ENCODE data around the gene EFCAB6. TPM values are rescaled to one million over a fixed set of nuclear protein-coding genes. Genes with fewer than 3 reads are reported as not detected.

EFCAB6 gene
- total and polyA plus RNA-seq, 10 donors, result 0.07 to 2.8 (median 0.78) TPM

DNA sequence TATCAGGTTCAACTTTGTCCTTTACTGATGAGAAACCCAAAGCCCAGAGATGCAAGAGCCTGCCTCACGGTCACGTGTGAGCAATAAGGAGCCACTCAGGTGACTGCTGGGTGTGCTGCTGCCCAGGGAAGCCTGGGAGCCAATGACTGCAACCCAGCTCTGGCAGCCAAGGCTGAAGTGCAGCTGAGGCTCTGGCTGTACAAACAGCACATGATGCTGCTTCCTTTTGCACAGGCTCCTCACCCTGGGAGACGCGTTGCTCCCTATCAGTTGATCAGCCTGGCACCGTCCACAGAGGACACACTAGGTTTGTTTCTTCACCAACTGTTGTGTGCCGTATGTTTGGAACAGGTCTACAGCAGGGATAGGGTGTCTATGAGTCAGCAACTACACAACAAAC, 168.7 kb downstream of the EFCAB6 start:
- Histone ChIP-seq H3K36me3 (no peaks in the 10 kb centered on the region), H3K27me3 (replicated peaks in 1 of 7) (peaks cover 0 to 11% (median 0%) of the 10 kb centered on the region in 7 donors), H3K4me3 (no peak overlapping the region), H3K4me1 (no peaks in the 10 kb centered on the region), H3K27ac (no peak overlapping the region), H3K9me3 (peaks cover 0 to 26% (median 21%) of the 10 kb centered on the region in 8 donors)
- no peak for DNase-seq
- 66 to 78% (median 69%) methylated on average over 6 of the region's 6 CpGs for WGBS, 5 donors
- intact Hi-C loops (cut with DNase I; ENCODE audit: low total_unique reads), result no loop called here
- TF ChIP-seq, protein P1, sequence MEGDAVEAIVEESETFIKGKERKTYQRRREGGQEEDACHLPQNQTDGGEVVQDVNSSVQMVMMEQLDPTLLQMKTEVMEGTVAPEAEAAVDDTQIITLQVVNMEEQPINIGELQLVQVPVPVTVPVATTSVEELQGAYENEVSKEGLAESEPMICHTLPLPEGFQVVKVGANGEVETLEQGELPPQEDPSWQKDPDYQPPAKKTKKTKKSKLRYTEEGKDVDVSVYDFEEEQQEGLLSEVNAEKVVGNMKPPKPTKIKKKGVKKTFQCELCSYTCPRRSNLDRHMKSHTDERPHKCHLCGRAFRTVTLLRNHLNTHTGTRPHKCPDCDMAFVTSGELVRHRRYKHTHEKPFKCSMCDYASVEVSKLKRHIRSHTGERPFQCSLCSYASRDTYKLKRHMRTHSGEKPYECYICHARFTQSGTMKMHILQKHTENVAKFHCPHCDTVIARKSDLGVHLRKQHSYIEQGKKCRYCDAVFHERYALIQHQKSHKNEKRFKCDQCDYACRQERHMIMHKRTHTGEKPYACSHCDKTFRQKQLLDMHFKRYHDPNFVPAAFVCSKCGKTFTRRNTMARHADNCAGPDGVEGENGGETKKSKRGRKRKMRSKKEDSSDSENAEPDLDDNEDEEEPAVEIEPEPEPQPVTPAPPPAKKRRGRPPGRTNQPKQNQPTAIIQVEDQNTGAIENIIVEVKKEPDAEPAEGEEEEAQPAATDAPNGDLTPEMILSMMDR (IDR thresholded peaks at IDR 0.05 in 8 of 11, conservative IDR thresholded peaks at IDR 0.05 in 3 of 11), result no peak
- TF ChIP-seq POLR2AphosphoS5 (IDR thresholded peaks at IDR 0.05) (no peak), POLR2A (IDR thresholded peaks at IDR 0.05) (no peak)

DNA sequence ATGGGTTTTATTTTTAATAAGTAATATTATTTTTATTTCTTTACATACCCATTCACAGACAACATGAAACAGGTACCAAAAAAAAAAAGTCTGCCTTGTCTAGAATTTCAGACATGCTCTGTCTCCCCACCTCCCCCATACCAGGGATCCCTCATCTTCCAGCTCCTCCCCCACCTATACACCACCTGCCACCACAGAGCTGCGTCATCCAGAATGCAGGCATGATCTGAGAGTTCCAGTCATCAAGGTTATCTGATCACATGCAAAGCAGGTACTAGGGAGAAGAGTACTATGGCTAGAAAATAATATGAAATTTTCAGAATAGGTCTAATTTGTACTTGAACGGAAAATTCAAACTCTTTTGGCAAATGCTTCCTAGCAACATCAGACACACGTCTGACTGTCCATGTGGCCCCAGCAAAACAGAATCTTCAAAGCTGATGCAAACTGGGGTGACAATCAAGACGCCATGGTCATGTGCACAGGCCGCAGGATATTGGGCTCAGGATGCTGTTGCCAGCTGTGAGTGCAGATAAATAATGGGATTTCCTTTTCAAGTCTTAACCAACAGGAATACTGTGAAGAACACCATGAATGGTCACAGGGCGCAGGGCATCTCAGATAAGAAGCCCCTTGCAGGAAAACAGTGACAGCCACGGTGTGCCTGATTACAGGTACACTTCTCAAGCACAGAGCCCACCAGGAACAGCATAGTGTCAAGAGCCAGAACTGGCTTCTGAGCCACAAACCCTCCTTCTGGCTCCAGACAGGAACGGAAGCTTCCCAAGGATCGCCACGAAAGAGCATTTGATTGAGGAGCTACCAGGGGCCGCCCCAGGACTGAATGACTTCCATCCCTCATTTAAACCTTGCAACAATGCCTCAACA, 169.5 kb downstream of the EFCAB6 start:
- Histone ChIP-seq H3K9me3 (peaks cover 0 to 30% (median 22%) of the 10 kb centered on the region in 8 donors), H3K36me3 (no peaks in the 10 kb centered on the region), H3K4me3 (no peak overlapping the region), H3K27ac (no peak overlapping the region), H3K27me3 (replicated peaks in 1 of 7) (peaks cover 0 to 7% (median 0%) of the 10 kb centered on the region in 7 donors), H3K4me1 (no peaks in the 10 kb centered on the region)
- 39 to 53% (median 46%) methylated on average over 11 of the region's 11 CpGs for WGBS, 5 donors
- intact Hi-C loops (cut with DNase I; ENCODE audit: low total_unique reads), result no loop called here
- TF ChIP-seq POLR2A (IDR thresholded peaks at IDR 0.05) (no peak), POLR2AphosphoS5 (IDR thresholded peaks at IDR 0.05) (no peak)
- TF ChIP-seq, protein P1 (IDR thresholded peaks at IDR 0.05 in 8 of 11, conservative IDR thresholded peaks at IDR 0.05 in 3 of 11), result no peak
- DNase-seq, result no peak

DNA sequence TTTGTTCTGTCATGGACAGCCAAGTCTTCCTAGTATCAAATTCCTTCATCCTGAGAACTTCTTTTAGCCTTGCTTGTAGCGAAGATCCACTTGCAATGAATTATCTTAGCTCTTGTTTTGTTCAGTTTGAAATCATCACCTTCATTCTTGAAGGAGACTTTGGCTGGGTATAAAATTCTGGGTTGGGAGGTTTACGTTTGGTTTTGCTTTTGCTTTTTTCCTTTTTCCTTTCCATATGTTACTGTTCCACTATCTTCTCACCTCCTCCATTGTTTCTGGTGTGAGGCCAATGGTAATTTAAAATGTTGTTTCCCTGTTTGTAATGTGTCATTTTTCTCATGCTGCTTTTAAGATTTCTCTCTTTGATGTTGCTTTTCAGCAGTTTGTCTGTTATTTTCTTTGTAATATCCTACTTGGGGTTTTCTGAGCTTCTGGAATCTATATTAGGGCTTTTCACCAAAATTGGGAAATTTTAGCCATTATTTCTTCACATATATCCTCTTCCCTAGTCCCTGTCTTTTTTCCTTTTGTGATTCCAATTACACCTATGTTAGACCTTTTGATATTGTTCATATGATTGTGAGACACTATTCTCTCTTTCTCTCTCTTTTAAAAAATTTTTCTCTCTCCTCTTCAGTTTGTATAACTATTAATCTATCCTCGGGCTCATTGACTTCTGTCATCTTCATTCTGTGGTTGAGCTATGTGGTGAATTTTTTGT, 172.7 kb downstream of the EFCAB6 start:
- Histone ChIP-seq H3K9me3 (peaks cover 0 to 30% (median 22%) of the 10 kb centered on the region in 8 donors), H3K27ac (no peak overlapping the region), H3K4me1 (no peaks in the 10 kb centered on the region), H3K27me3 (replicated peaks in 1 of 7) (peaks cover 0 to 11% (median 0%) of the 10 kb centered on the region in 7 donors), H3K4me3 (no peak overlapping the region), H3K36me3 (no peaks in the 10 kb centered on the region)
- intact Hi-C loops (cut with DNase I; ENCODE audit: low total_unique reads), result no loop called here
- no peak for TF ChIP-seq POLR2A (IDR thresholded peaks at IDR 0.05)
- TF ChIP-seq, protein P1 (IDR thresholded peaks at IDR 0.05 in 8 of 11, conservative IDR thresholded peaks at IDR 0.05 in 3 of 11), result no peak
- no peak for DNase-seq
- 54 to 93% (median 83%) methylated on average over 3 of the region's 3 CpGs for WGBS, 5 donors
